HG02759 (cell line): ENCODE data around the gene TCF12.
"Not testable (repeated sequence)": the region's sequence is repeated elsewhere in the genome, so short reads cannot be mapped to it uniquely, and the experiment has no call there.

Experiments
- ATAC-seq: cut with Tn5 transposase; IDR thresholded peaks from one replicate; pipeline ENCODE4 v1.9.1; 2021; ENCODE audit warnings: mild to moderate bottlenecking, moderate library complexity; ENCODE audit not compliant: unreplicated experiment

TCF12 gene

DNA sequence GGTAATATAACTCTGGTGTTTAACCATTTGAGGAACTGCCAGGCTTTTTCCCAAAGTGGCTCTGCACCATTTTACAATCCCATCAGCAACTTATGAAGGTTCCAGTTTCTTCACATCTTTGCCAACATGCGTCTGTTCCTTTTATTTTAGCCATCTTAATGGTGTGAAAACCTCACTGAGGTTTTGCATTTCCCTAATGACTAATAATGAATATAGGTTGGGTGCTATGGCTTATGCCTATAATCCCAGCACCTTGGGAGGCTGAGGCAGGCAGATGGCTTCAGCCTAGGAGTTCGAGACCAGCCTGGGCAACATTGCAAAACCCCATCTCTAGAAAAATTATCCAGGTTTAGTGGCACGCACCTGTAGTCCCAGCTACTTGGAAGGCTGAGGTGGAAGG is 210.6 kb downstream of the TCF12 start:
- no peak for ATAC-seq

DNA sequence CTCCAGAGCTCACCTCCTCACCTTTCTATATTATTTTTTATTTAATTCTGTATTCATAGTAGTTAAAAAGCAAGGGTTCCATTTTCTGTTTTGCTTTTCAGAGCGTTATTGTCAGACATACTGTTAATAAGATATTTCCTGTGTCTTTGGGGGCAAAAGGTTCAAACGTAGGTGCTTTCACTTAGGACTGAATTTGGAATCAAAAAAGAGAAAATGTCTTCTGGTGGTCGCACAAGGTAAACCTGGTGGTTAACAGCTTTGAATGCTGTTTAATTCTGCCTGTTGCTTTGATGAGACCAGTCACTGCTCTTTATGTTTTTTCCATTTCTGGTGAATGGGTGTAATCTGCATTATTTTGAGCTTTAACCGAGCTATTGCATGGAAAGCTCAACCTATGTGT is 212.5 kb downstream of the TCF12 start:
- no peak for ATAC-seq

DNA sequence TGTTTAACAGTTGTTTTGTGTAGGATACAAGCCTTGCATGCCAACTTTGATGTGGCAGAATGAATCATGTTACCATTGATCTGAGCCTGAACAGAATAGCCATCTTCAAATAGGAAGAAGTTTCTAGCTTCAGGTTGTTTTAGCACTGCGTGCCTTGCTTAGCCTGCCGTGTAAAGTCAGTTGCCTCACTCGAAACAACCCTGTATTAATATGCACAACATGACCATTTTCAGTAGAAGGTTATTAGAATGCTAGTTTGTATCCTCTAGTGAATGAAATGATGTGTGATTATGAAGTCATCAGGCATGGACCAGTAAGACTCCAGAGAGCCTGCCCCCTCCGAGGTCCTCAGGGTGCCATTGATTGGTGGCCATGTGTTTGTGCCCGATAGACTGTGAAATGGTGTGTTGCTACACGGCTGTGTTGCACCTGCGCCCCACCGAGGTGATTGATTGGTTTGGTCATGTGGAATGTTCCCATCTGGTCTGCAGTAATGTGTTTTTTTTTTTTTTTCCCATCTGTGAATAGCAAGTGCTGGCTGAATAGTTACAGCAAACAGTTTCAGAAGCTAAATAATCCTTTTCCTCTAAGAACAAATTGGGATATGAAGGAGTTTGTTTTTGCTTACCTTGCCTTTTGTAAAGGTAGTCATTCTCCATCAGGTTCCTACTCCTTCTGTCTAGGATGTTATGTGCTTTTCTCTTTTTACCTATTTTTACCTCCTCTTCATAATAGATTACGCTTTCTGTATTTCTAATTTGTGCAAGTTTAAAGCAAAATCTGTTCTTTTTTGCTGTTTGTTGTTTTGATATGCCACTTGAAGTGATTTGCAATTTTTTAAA is 214.9 kb downstream of the TCF12 start:
- ATAC-seq = no peak

- no peak for ATAC-seq
These were observed 215.7 kb downstream of the TCF12 start for GRCh38 chr15:57134071-57134605.

- no peak for ATAC-seq
These were observed 216.4 kb downstream of the TCF12 start for GRCh38 chr15:57134851-57135250.

GRCh38 chr15:57135800-57136199 is 217.4 kb downstream of the TCF12 start:
- no peak for ATAC-seq

- ATAC-seq = no peak
These were observed 219.9 kb downstream of the TCF12 start for GRCh38 chr15:57138349-57138788.

- no peak for ATAC-seq
These were observed 225.2 kb downstream of the TCF12 start for GRCh38 chr15:57143511-57144078.

DNA sequence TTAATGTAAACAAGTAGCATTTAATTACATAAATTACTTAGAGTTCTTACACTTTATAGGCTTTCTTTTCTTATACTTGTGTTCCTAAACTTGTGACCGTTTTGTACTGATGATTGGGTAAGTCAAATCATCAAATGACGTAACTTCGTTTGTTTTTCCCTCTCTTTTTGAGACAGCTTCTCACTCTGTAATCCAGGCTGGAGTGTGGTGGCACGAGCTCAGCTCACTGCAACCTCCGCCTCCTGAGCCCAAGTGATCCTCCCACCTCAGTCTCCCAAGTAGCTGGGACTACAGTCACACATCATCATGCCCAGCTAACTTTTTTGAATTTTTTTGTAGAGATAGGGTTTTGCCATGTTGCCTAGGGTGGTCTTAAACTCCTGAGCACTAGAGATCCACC is 226.0 kb downstream of the TCF12 start:
- ATAC-seq = no peak

DNA sequence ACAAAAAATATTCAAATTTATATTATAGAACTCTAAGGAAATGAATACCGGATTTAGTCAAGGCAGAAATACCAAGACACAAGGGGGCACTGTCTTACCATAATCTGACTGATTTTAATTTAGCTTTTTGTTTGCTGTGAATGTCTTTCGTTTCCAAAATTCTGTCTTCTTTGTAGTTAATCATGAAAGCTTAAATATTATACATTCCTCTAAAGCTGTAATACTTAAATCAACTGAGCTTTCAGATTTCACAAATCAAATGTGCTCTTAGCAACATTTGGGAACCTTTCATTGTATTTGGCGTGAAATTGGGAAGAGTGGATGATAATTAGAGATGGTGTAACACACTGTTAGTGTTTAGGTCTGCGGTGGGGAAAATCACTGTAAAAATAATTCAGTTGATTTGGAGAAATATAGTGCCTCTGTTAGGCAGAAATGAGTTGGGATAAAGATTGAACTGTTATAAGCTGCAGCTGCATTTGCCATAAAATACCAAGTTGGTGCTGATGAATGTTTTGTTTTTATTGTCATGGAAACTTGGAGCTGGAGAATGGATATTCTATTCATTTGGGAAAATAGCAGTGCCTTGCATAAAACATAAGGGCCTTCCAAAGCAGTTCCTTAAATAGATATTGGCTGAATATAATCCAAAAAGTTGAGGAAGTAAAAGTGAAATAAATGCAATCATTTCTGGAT is 228.2 kb downstream of the TCF12 start:
- no peak for ATAC-seq

DNA sequence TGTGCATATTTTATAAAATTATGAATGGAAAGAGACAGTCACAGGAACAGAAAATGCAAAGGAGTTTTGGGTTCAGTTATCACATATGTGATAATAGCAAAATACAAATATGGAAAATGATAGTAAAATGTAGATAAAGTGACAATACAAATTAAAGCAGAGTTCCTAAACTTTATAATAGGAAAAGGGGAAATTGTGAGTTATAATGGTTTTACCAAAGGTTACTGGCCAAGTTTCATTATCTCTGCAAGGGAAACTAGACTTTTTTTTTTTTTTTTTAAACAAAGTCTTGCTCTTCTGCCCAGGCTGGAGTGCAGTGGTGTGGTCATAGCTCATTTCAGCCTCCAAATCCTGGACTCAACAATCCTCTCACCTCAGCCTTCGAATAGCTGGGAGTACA is 229.2 kb downstream of the TCF12 start:
- no peak for ATAC-seq

- no peak for ATAC-seq
These were observed 229.8 kb downstream of the TCF12 start for GRCh38 chr15:57148262-57148661.

DNA sequence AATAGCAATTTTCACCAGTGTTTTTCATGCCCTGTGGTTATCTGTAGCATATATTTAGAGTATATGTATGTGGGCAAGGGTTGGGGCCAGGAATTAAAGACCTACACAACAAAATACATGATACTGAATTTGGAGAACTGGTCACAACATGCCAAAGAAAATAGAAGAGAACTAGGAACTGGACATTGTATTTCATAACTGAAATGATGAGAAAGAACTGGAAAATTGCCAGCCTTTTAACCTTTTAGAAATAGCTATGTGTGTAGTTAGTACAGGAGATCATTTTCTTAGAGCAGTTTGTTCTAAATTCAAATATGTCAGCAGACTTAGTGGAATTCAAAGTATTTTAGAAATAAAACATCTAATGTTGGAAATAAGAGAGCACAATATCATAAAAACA is 230.8 kb downstream of the TCF12 start:
- ATAC-seq = no peak

- ATAC-seq = no peak
These were observed 231.8 kb downstream of the TCF12 start for GRCh38 chr15:57150066-57150865.

- not testable (repeated sequence) for ATAC-seq
These were observed 232.4 kb downstream of the TCF12 start for GRCh38 chr15:57150866-57151203.

- no peak for ATAC-seq
These were observed 233.7 kb downstream of the TCF12 start for GRCh38 chr15:57152133-57152532.

DNA sequence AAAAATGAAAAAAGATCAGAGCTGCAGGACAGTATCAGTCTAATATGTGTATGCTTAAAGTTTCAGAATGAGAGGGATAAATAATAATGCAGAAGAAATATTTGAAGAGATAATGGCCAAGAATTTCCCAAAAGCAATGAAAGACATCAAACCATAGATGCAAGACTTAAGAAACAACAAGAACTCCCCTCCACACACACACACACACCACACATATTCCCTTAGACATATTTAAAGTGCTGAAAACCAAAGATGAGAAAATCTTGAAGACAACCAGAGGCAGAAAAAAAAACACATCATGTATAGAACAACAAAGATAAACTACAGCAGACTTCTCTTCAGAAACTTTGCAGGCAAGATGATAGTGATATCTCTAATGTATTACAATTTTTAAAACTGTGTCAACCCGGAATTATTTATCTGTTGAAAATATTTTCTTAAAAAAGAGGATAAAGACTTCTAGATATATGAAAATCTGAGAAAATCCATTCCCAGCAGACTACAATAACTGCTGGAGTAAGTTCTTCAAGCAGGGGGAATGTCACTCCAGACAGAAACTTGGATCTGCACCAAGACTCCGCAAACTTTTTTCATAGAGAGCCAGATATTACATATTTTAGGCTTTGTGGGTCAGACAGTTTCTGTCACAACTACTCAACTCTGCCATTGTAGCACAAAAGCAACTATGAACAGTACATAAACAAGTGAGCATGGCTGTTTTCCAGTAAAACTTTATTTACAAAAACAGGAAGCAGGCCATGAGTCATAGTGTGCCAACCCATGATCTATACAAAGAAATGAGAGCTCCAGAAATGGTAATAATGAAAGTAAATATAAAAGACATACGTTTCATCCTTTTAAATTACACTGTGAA is 234.5 kb downstream of the TCF12 start:
- ATAC-seq = no peak

- ATAC-seq = no peak
These were observed 237.9 kb downstream of the TCF12 start for GRCh38 chr15:57156210-57156884.

DNA sequence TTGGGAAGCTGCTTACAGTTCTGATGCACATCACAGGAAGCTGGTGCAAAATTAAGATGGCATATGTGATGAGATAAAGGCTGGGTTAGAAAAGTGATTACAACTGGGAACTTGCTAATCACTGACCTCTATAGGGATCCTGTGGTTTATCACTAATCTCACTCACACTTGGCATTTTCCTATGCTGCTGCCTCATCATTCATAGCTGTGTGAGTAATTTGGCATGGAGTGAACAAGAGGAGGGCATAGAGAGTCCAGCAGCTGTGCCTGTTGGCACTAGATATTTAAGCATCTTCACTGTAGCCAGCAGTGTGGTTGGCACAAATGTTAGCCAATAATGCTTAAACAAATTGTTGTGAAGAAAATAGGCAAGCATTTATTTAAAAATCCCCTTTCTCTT is 240.1 kb downstream of the TCF12 start:
- ATAC-seq = no peak
